Measurements from ENCODE around the gene MSI2.

MSI2 gene

DNA sequence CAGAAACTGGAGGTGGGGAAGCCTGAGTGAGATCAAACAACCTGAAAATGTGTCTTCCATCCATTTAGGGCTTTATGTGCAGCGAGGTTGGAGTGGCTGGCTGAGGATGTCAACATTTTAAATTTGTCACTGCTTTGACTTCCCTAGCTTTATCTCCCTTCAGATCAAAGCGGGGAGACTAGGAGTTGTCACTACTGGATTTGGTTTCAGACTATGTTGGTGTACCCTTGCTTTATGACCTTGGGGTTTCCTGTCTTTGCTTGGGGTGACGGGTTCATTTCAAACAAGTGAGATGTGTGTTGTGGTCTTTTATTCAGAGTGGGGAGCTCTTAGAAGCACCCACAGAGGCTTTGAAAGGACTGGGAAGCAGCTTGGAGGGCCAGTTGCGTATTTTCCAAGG is 25.6 kb downstream of the MSI2 start:
- H3K4me3 ChIP-seq (ENCODE audit: low read length): no peak overlapping the region
- H3K9me3 ChIP-seq (ENCODE audit: low read length): no peaks in the 10 kb centered on the region
- H3K27me3 ChIP-seq (ENCODE audit: insufficient read depth, low read length): no peaks in the 10 kb centered on the region
- H3K36me3 ChIP-seq (ENCODE audit: insufficient read depth, low read length): peaks cover 35% of the 10 kb centered on the region
- H2AFZ ChIP-seq (ENCODE audit: low read depth, low read length): no peak overlapping the region
- H3K4me1 ChIP-seq (ENCODE audit: insufficient read depth, low read length): peaks cover 58% of the 10 kb centered on the region

DNA sequence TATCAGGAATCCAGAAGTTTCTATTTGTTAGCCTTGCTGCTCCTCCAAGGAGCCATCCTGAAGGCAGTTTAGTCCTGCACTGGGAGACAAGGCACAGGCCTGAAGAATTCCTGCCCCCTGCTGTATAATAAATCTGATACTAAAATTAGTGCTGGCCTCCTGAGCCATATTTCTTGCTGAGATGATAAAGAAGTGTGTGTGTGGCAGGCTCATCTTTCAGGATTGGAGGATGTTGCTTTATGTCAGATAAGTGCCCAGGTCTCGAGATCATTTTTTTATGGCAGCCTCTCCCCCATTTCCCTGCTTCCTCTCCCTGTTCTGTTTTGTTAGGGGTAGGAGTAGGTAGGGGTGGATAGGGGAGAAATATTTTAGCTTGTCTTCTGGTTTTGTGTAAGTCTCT is 26.0 kb downstream of the MSI2 start:
- peaks cover 62% of the 10 kb centered on the region for H3K4me1 ChIP-seq (ENCODE audit: insufficient read depth, low read length)
- H3K27me3 ChIP-seq (ENCODE audit: insufficient read depth, low read length): no peaks in the 10 kb centered on the region
- H3K9me3 ChIP-seq (ENCODE audit: low read length): no peaks in the 10 kb centered on the region
- no peak overlapping the region for H2AFZ ChIP-seq (ENCODE audit: low read depth, low read length)
- H3K4me3 ChIP-seq (ENCODE audit: low read length): no peak overlapping the region
- peaks cover 34% of the 10 kb centered on the region for H3K36me3 ChIP-seq (ENCODE audit: insufficient read depth, low read length)

DNA sequence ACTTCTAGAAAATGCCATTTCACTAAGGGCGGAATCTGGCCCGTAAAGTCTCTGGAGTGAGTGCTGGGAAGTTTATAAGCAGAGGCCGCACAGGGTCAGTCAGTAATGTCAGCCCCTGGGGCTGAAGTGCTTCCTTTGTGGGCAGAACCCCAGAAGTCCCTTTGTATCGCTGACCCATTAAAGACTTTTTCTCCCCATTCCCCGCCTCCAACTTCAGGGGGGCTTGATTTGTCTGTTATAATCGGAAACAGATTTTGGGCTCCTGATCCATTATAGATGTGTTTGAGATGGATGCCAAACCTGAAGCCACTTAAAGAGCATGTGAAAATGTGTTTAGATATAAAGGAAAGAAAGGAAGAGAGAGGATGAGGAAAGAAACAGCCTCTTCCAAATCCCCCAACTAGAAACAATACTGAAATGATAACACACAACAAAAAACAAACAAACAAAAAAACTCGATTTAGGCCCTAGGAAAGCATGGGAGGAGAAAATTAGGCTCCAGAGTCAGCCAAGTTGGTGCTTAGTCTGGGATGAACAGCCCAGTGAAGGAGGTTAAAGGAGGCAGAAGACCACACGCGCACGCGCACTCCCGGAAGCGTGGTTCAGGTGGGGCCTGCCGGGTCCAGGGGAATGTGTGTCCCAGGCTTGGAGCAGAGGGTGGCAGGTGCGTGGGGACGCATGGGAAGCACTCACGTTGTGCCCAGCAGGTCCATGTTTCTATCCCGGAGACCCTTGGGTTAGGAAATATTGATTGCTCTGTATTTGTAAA is 27.1 kb downstream of the MSI2 start:
- H3K27me3 ChIP-seq (ENCODE audit: insufficient read depth, low read length): no peaks in the 10 kb centered on the region
- peaks cover 32% of the 10 kb centered on the region for H3K36me3 ChIP-seq (ENCODE audit: insufficient read depth, low read length)
- no peaks in the 10 kb centered on the region for H3K9me3 ChIP-seq (ENCODE audit: low read length)
- peaks cover 72% of the 10 kb centered on the region for H3K4me1 ChIP-seq (ENCODE audit: insufficient read depth, low read length)
- no peak overlapping the region for H2AFZ ChIP-seq (ENCODE audit: low read depth, low read length)
- H3K4me3 ChIP-seq (ENCODE audit: low read length): no peak overlapping the region

DNA sequence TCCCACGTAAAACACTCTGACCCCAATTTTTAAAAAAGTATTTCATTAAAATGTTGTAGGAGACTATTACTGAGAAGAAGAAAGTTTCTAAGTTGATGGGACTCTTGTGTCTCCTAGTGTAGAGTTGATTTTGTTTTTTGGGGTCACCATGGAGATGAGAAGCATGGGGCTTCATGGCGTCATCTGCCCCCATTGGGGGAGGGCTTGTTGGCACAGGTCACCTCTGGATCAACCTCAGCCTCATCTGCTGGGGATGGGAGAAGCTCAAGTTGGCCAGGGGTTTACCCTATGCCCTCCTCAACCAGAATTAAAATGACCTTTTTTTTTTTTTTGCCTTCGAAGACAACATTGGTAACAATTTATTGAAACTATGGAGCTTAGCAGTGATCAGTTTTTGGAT is 28.3 kb downstream of the MSI2 start:
- peaks cover 80% of the 10 kb centered on the region for H3K4me1 ChIP-seq (ENCODE audit: insufficient read depth, low read length)

DNA sequence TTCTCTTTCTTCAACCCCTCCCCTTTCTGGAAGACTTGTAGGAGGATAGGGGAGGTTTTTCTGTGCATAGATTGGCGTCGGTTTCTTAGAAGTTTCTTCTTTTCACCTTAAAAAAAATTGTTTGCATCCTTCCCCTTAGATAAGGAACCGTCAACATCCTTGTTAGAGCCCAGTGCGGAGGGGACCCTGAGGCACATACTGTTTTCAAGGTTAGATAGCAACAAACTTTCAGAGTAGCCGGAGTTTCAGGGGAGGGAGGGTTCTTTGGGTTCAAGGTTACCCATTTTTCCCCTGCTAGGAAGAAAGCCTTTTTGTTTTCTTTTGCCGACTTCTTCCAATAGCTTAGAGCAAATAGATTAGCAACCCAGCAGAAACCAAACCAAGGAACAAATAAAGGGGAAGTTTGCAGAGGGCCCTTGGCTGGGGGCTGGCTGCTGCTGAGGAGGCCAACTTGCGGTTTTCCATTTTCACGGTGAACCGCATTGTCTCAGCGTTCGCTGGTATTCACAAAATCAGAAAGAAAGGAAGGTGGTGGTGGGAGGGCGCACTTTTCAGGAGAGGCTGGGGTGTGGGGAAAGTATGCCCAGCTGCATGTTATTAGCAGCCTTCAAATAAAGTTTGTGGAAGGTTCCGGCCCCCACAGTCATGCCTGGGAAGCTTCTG is 28.8 kb downstream of the MSI2 start:
- H3K9me3 ChIP-seq (ENCODE audit: low read length): no peaks in the 10 kb centered on the region
- H2AFZ ChIP-seq (ENCODE audit: low read depth, low read length): no peak overlapping the region
- peaks cover 80% of the 10 kb centered on the region for H3K4me1 ChIP-seq (ENCODE audit: insufficient read depth, low read length)
- H3K36me3 ChIP-seq (ENCODE audit: insufficient read depth, low read length): peaks cover 22% of the 10 kb centered on the region
- H3K4me3 ChIP-seq (ENCODE audit: low read length): peak overlapping the region; percentile 7
- no peaks in the 10 kb centered on the region for H3K27me3 ChIP-seq (ENCODE audit: insufficient read depth, low read length)

More for the DNA sequence above, 28.3 kb downstream of the MSI2 start:
- no peak overlapping the region for H3K4me3 ChIP-seq (ENCODE audit: low read length)
- no peaks in the 10 kb centered on the region for H3K9me3 ChIP-seq (ENCODE audit: low read length)
- peaks cover 26% of the 10 kb centered on the region for H3K36me3 ChIP-seq (ENCODE audit: insufficient read depth, low read length)
- H3K27me3 ChIP-seq (ENCODE audit: insufficient read depth, low read length): no peaks in the 10 kb centered on the region
- H2AFZ ChIP-seq (ENCODE audit: low read depth, low read length): no peak overlapping the region

DNA sequence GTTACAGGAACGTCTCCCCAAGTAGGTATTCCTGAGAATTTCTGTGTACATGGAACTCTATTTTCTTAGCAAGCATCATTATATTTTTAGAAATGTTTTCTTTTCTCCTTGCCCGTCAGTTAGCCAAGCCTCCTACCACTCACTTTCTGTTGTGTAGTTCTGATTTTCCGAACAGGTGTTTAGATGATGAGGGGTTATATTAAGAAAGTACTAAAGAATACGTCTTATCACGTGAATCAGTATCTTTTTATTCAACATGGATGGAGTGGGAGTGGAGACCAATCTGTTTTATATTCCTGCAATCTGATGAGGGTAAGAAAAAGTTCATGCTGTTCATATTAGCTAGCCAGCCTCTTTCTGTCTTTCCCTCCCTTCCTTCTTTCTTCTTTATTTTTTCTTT is 29.4 kb downstream of the MSI2 start:
- no peaks in the 10 kb centered on the region for H3K27me3 ChIP-seq (ENCODE audit: insufficient read depth, low read length)
- H3K36me3 ChIP-seq (ENCODE audit: insufficient read depth, low read length): peaks cover 18% of the 10 kb centered on the region
- H3K4me3 ChIP-seq (ENCODE audit: low read length): peak overlapping the region; percentile 7
- H3K9me3 ChIP-seq (ENCODE audit: low read length): no peaks in the 10 kb centered on the region
- no peak overlapping the region for H2AFZ ChIP-seq (ENCODE audit: low read depth, low read length)
- peaks cover 81% of the 10 kb centered on the region for H3K4me1 ChIP-seq (ENCODE audit: insufficient read depth, low read length)

DNA sequence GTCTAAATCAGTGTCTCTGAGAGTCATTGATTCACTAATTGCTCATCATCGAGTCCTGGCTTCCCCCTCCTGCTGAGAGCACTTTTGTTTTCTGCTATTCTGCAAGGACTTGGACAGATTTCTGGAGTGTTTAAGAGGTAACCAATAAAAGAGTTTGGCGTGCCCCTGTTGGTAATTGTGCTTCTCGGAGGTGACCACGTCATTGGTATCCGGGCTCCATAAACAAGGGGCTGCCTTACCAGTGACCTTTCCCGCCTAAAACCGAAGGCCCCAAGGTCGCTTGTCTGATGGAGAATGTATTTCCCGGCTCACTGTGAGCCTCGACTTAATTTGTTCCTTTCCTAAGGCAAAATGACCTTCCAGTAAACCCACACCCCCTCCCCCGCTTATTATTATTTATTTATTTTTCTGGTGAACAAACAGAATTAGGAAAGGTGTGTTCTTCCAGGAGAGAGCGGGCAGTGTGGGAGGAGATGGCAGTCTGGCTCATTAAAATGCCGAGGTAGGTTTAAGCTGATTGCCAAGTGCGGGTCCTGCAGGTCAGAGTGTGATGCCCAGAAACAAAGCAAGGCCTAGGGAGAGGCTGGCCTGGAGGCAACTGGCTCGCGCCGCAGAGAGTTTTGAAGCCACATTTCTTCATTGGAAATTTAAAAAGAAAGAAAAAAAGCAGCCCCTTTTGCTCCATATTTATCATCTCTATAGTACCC is 30.2 kb downstream of the MSI2 start:
- H3K27me3 ChIP-seq (ENCODE audit: insufficient read depth, low read length): no peaks in the 10 kb centered on the region
- no peaks in the 10 kb centered on the region for H3K9me3 ChIP-seq (ENCODE audit: low read length)
- peaks cover 18% of the 10 kb centered on the region for H3K36me3 ChIP-seq (ENCODE audit: insufficient read depth, low read length)
- H3K4me3 ChIP-seq (ENCODE audit: low read length): no peak overlapping the region
- peaks cover 84% of the 10 kb centered on the region for H3K4me1 ChIP-seq (ENCODE audit: insufficient read depth, low read length)
- no peak overlapping the region for H2AFZ ChIP-seq (ENCODE audit: low read depth, low read length)

DNA sequence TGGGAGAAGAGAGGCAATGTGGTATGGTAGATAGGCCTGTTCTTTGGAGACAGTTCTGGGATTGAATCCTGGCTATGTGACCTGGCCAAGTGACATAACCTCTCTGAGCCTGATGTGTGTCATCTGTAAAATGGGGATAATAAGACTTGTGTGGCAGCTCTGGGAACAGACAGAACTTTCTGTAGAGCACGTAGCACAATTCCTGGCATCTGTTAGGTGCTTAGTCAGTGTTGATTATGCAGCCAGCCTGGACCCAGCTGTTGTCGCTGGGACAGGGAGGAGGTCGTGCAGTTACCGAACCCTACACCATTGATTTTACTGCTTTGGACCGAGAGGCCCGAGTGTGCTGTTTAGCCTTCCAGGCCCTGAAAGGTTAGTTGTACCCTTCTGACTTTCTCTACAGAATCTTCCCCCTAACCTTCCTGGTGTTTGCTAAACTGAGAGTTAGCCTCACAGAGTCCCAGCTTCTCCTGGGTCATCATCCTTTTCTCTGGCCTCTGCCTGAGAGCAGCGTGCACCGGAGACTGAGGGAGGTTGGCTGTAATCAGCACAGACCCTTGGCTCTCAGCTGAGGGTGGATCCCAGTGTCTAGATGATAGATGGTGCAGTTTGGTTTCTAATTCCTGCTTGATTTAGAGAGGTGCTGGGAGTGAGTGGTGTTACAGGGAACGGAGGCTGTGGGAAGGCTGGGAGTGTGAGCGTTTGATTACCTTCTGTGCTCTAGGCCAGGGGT is 31.9 kb downstream of the MSI2 start:
- Histone ChIP-seq H3K4me3 (ENCODE audit: low read length) (no peak overlapping the region), H3K27me3 (ENCODE audit: insufficient read depth, low read length) (no peaks in the 10 kb centered on the region), H3K9me3 (ENCODE audit: low read length) (no peaks in the 10 kb centered on the region), H3K4me1 (ENCODE audit: insufficient read depth, low read length) (peaks cover 71% of the 10 kb centered on the region), H3K36me3 (ENCODE audit: insufficient read depth, low read length) (peaks cover 26% of the 10 kb centered on the region), H2AFZ (ENCODE audit: low read depth, low read length) (no peak overlapping the region)

DNA sequence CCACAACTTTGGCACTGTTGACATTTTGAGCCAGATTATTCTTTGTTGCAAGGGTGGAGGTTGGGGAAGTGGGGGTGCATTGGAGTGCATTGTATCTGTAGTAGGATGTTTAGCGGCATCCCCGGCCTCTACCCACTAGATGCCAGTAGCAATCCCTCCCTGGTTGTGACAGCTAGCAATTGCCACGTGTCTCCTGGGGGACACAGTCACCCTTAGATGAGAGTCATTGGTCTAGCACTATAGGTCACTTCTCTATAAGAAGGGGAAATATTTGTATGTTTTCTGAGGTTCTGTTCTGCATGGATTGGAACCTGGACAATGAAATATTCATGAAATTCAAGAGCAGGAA is 32.4 kb downstream of the MSI2 start:
- H3K4me3 ChIP-seq (ENCODE audit: low read length): no peak overlapping the region
- peaks cover 27% of the 10 kb centered on the region for H3K36me3 ChIP-seq (ENCODE audit: insufficient read depth, low read length)
- H3K27me3 ChIP-seq (ENCODE audit: insufficient read depth, low read length): no peaks in the 10 kb centered on the region
- no peaks in the 10 kb centered on the region for H3K9me3 ChIP-seq (ENCODE audit: low read length)
- H2AFZ ChIP-seq (ENCODE audit: low read depth, low read length): no peak overlapping the region
- peaks cover 67% of the 10 kb centered on the region for H3K4me1 ChIP-seq (ENCODE audit: insufficient read depth, low read length)

DNA sequence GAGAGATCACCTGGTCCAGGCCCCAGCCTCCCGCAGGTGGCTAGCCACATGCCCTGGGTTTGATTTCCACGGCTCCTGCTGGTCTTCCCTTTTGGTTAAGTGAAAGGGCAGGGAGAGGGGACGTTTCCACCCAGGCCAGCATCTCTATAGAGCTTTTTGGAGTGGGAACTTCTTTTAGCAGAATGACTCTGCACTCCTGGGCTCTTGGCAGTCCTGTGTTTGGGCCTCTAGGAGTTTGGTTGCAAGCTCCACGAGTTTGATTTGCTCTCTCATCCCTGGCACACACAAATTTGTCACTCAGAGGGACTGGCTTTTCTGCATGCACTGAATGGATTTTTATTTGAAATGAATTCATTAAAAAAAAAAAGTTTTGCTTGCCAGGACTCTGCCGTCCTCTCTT is 32.8 kb downstream of the MSI2 start:
- Histone ChIP-seq H3K27me3 (ENCODE audit: insufficient read depth, low read length) (no peaks in the 10 kb centered on the region), H3K4me3 (ENCODE audit: low read length) (no peak overlapping the region), H3K36me3 (ENCODE audit: insufficient read depth, low read length) (peaks cover 27% of the 10 kb centered on the region), H3K9me3 (ENCODE audit: low read length) (no peaks in the 10 kb centered on the region), H2AFZ (ENCODE audit: low read depth, low read length) (no peak overlapping the region), H3K4me1 (ENCODE audit: insufficient read depth, low read length) (peaks cover 67% of the 10 kb centered on the region)

DNA sequence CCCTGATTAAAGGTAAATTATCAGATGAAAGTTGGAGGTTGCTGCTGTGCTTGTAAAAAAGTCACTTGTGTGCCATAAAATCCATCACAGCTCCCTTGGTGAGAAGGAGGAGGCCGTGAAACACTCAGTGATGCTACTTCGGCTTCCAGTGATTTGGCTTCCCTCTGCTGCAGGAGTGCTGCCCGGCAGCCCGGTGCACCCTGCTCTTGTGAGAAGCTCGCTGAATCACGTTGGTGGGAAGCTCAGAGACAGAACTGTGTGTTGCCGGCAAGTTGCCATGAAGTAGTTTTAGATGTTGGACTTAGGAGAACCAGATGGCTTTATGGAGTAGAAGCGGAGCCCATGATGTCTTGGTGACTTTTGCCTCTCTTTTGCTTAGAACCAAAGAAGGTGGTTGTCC is 33.3 kb downstream of the MSI2 start:
- no peaks in the 10 kb centered on the region for H3K27me3 ChIP-seq (ENCODE audit: insufficient read depth, low read length)
- peaks cover 27% of the 10 kb centered on the region for H3K36me3 ChIP-seq (ENCODE audit: insufficient read depth, low read length)

DNA sequence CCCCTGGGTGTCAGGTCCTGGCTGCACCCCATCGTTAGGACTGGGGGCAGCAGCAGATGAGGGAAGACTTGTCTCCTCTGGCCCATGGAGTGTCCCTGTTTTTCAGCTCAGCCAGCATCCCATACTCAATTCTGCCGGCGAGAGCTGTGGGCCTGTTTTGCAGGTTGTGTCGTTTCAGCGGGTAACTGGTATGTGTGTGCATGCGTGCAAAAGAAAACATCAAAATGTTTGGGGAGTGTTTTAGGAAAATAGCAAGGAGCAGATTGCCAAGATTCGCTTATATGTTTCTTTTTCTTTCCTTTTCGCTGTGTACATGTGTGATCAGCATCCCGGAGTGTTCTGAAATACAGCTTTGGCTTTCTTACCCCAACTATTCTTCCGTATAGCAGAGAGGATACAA is 34.7 kb downstream of the MSI2 start:
- Histone ChIP-seq H2AFZ (ENCODE audit: low read depth, low read length) (no peak overlapping the region), H3K4me1 (ENCODE audit: insufficient read depth, low read length) (peaks cover 65% of the 10 kb centered on the region), H3K27me3 (ENCODE audit: insufficient read depth, low read length) (no peaks in the 10 kb centered on the region), H3K9me3 (ENCODE audit: low read length) (no peaks in the 10 kb centered on the region), H3K4me3 (ENCODE audit: low read length) (no peak overlapping the region), H3K36me3 (ENCODE audit: insufficient read depth, low read length) (peaks cover 27% of the 10 kb centered on the region)

More for the DNA sequence above, 33.3 kb downstream of the MSI2 start:
- no peak overlapping the region for H3K4me3 ChIP-seq (ENCODE audit: low read length)
- H3K4me1 ChIP-seq (ENCODE audit: insufficient read depth, low read length): peaks cover 67% of the 10 kb centered on the region
- no peaks in the 10 kb centered on the region for H3K9me3 ChIP-seq (ENCODE audit: low read length)
- no peak overlapping the region for H2AFZ ChIP-seq (ENCODE audit: low read depth, low read length)

DNA sequence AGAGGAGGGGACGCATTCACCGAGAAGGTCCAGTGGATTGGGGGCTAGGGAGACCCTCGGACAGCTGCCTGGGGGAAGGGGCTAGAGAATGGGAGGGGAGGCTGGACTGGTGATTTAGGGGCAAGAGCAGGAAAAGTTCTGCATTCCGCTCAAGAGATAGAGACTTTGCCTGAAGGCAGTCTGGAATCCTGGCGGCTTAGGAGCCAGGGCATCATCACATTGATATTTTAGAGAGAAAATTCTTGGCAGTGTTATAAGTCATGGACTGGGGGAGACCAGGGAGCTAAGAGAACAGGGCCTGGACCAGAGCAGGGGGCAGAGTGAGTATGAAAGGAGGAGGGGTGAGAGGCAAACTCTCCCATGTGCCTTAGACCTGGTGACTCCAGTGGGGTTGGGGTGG is 35.8 kb downstream of the MSI2 start:
- Histone ChIP-seq H3K9me3 (ENCODE audit: low read length) (no peaks in the 10 kb centered on the region), H3K27me3 (ENCODE audit: insufficient read depth, low read length) (no peaks in the 10 kb centered on the region), H3K36me3 (ENCODE audit: insufficient read depth, low read length) (peaks cover 25% of the 10 kb centered on the region), H3K4me3 (ENCODE audit: low read length) (no peak overlapping the region), H2AFZ (ENCODE audit: low read depth, low read length) (no peak overlapping the region), H3K4me1 (ENCODE audit: insufficient read depth, low read length) (peaks cover 61% of the 10 kb centered on the region)
